Dedifferentiated amniotic fluid mesenchymal stem cell (primary cell): ENCODE data around the gene ZNF579.
A peak's percentile ranks its signal among the peaks of the same experiment; 100 is the strongest.
"Not testable (repeated sequence)": the region's sequence is repeated elsewhere in the genome, so short reads cannot be mapped to it uniquely, and the experiment has no call there.

Source experiments
- DNase-seq: peaks from one replicate; pipeline ENCODE4 v3.0.0-alpha.2; 2016; ENCODE audit errors: extremely low spot score

Gene ZNF579

DNA sequence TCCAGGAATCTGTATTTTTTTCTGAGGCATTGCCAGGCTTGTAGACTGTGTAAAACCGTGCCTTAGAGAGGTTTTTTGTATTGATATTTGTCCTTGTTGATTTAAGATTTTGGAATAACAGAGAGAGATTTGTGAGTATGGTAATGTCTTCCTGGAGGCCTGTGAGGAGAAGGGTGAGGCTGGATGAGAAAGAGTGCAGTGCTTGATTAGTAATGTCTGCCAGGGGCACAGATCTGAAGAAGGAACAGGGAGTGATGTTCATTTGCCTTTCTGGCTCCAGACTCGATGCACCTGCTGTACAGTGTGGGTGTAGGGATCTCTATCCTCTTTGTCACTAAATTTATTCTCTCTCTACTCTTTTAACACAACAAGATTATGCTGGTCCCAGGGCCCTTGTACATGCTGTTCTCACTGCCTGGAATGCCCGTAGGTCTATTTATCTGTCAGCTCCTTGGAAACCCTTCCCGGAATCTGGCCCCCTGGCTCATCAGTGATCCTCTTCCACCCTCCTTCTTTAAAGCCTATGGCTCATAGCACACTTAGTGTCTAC lies 14.4 kb upstream of the ZNF579 start:
- no peak for DNase-seq

DNA sequence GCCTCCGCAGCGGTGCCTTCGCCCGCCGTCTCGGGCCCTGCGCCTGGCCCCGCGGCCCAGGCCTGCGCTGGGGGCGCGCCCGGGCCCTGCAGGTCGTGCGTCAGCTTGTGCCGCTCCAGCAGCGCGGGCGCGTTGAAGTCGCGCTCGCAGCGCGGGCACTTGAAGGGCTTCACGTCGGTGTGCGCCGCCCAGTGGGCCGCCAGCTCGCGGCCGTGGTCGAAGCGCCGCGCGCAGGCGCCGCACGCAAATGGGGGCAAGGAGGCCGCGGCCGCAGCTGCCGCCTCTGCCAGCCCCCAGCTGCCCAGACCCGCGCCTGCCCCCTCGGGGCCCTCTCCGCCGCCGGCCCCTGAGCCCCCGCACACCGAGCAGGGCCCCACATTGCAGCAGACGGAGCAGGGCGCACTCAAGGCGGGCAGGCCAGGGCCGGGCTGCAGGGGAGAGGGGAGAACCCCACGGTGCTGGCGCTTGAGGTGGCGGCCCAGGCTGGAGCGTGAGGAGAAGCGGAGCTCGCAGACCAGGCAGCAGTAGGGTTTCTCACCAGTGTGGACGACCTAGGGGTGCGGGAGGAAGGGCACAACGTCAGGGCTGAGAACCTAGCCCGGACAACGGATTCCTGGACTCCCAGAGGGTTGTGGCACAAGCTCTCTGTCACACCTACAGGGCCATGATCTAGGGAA lies 12.6 kb upstream of the ZNF579 start:
- no peak for DNase-seq

- DNase-seq = no peak
Measured at GRCh38 chr19:55592391-55593090, 11.9 kb upstream of the ZNF579 start.

DNA sequence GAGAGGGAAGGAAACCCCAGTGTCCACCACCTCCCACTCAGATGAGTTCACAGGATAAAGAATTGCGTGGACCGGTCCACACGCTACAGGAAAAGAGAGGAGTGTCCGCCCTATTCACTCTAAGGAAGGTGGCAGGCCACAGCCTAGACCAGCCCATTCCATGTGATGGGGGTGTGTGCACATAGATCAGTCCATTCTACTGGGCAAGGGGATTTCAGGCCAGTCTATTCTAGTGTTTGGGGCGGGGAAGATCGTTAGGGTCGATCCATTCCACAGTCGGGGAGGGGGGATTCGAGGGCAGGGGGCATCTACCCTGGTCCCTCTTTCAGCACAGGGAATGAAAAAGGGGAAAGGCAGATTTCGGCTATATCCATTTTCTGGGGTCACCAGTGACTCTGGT lies 10.9 kb upstream of the ZNF579 start:
- DNase-seq = no peak

GRCh38 chr19:55590617-55591016 lies 10.0 kb upstream of the ZNF579 start:
- no peak for DNase-seq

DNA sequence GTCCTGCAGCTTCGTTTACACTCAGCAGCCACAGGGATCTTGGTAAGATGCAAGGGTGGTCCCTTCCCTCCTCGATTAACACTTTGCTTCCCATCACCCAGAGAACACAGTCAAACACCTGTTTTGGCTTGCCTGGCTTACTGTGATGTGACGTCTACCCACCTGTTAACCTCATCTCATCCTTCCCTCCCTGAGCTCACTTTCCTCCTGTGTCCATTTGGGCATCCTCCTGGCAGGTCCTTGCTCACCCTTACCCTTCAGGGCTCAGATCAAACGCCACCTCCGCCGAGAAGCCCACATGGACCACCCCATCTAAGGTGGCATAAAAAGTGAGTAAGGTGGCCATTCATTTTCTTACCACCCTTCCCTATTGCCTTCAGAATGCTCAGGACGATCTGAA lies 9.5 kb upstream of the ZNF579 start:
- no peak for DNase-seq

DNA sequence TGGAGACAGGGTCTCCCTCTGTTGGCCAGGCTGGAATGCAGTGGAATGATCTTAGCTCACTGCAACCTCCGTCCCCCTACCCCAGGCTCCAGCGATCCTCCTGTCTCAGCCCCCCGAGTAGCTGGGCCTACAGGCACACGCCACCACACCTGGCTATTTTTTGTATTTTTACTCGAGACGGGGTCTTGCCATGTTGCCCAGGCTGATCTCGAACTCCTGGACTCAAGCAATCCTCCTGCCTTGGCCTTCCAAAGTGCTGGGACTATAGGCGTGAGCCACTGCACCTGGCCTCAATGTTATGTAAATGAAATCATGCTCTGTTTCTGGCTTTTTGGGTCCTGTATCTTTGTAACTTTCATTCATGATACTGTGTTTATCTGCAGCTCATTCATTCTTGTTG lies 8.1 kb upstream of the ZNF579 start:
- no peak for DNase-seq

- peak; percentile 81 for DNase-seq
Measured at GRCh38 chr19:55586976-55587668, 6.5 kb upstream of the ZNF579 start.

DNA sequence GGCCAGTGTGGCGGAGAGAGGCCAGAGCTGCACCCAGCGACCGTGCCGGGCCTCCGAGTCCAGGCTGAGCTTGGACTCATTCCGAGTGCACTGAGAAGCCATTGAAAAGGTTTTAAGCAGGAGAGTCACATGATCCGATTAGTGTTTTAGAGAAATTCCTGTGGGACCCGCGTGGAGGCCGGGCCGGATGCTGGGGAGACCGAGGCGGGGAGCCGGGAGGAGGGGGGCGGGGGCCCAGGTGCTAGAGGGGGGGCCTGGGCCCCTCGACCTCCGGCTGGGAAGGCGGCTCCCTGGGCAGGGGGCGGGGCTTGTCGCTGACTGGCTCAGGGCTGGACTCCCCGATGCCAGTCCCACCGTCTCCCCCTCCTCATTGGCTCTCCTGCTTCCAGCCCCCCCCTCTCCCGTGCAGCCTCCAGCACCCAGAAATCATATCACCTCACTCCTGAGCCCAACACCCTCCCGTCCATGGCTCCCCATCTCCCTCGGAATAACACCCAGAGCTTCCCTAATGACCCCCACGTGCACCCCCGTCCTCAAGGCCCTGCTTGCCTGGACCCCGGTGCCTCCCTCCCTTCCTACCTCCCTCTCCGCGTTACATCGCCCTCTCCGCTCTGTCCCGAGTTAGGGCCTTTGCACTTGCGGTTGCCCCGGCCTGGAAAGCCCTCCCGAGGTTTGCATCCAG lies 5.2 kb upstream of the ZNF579 start:
- no peak for DNase-seq

DNA sequence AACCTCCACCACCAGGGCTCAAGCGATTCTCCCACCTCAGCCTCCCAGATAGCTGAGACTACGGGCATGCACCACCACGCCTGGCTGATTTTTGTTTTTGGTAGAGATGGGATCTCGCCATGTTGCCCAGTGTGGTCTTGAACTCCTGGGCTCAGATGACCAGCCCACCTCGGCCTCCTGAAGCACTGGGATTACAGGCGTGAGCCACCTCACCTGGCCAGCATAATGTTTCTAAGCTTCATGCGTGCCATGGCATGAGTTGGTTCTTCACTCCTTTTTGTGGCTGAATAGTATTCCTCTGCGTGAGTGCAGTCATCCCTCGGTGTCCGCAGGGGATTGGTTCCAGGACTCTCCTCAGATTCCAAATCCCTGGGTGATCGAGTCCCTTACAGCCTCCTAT lies 4.2 kb upstream of the ZNF579 start:
- no peak for DNase-seq

DNA sequence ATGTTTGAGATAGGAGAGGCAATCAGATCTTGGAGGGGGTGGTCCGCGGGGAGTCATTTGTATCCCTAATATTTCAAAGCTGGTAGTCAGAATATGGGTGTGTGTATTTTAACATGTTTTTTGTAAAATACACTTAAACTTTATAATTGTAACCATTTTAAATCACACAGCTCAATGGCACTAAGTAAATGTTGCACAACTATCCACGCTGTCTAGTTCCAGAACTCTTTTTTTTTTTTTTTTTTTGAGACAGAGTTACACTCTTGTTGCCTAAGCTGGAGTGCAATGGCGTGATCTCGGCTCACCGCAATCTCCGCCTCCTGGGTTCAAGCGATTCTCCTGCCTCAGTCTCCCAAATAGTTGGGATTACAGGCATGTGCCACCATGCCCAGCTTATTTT lies 3.2 kb upstream of the ZNF579 start:
- not testable (repeated sequence) for DNase-seq

DNA sequence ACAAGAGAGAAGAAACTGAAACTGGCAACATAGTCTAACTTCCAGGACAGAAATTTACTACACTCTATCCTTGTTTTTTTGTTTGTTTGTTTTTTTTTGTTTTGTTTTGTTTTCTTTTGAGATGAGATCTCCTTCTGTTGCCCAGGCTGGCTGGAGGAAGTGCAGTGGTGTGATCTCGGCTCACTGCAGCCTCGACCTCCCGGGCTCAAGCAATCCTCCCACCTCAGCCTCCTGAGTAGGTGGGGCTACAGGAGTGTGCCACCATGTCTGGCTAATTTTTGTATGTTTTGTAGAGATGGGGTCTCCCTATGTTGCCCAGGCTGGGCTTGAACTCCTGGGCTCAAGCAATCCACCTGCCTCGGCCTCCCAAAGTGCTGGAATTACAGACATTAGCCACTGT lies 1.6 kb upstream of the ZNF579 start:
- not testable (repeated sequence) for DNase-seq

- no peak for DNase-seq
Measured at GRCh38 chr19:55581823-55582223, 1.2 kb upstream of the ZNF579 start.

- DNase-seq = no peak
Measured at GRCh38 chr19:55581145-55581822, 636 bp upstream of the ZNF579 start.

DNA sequence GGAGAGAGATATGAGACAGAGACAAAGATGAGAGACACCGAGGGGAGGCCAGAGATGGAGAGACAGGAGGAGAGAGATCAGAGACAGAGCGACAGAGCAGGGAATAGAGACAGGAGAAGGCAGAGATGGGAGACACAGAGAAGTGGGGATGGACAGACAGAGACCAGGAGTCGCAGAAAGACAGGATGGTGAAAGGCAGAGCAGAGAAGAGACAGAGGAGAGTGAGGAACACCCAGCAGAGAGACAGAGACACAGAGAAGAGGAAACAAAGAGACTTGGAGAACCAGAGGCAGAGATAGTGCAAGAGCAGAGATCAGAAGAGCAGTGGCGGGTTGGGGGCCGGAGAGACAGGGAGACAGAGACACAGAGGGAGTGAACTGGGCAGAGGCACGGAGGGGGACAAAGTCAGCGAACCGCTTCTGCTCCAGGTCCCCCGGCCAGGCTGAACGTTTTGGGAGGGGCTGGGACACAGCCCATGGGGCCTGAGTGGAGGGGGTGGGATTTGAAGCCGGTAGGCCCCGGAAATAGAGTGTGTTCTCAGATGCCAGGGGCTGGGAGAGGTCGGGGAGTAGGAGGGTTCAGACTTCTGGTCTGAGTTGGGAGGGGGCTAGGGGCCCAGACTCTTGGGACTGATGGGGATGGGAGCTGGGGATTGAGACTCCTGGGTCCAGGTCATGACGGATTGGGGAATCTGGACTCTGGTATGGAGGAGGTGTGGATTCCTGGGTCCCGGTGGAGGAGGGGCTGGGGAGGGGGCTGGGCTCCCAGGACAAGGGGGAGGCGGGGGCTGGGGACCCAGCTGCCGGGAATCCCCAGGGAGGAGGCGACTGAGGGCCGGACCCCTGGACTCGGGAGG lies 654 bp downstream of the ZNF579 start:
- no peak for DNase-seq

- no peak for DNase-seq
Measured at GRCh38 chr19:55578761-55579747, 1.6 kb downstream of the ZNF579 start.

DNA sequence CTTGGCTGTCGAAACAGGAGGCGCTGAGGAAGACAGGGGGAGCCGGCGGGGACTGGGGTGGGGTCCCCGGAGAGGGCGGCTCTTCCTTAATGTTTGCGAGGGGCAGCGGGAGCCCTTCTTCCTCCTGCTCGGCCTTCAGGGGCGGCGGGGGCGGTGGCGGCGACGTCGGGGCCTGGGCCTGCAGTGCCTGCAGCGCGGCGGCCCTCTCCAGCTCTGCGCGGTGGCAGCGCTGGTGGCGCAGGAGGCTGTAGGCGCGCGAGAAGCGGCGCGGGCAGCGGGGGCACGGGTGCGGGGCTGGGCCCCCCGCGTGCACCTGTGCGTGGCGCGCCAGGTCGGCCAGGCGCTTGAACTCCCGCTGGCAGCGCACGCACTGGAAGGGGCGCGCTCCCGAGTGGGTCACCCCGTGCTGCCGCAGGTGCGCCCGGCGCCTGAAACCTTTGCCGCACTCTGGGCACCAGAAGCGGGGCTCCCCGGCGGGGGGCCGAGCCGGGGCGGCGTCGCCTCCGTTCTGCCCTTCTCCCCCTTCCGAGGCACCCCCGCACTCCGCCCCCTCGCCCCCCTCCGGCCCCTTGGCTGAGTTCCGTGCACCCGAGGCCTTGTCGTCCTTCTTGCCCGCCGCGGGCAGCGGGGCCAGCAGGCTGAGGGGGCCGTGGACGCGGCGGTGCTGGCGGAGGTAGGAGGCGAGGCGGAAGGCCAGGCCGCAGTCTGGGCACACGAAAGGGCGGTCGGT lies 2.5 kb downstream of the ZNF579 start:
- no peak for DNase-seq

GRCh38 chr19:55576746-55577145 lies 3.9 kb downstream of the ZNF579 start:
- DNase-seq = no peak

GRCh38 chr19:55573929-55574328 lies 6.7 kb downstream of the ZNF579 start:
- not testable (repeated sequence) for DNase-seq
